ENCODE data around the gene RUFY3. TPM values are rescaled to one million over a fixed set of nuclear protein-coding genes. Genes with fewer than 3 reads are reported as not detected.
A peak's percentile ranks its signal among the peaks of the same experiment; 100 is the strongest.

The RUFY3 gene
- total RNA-seq, 1 donor from 2014 or later = 11.7 TPM

DNA sequence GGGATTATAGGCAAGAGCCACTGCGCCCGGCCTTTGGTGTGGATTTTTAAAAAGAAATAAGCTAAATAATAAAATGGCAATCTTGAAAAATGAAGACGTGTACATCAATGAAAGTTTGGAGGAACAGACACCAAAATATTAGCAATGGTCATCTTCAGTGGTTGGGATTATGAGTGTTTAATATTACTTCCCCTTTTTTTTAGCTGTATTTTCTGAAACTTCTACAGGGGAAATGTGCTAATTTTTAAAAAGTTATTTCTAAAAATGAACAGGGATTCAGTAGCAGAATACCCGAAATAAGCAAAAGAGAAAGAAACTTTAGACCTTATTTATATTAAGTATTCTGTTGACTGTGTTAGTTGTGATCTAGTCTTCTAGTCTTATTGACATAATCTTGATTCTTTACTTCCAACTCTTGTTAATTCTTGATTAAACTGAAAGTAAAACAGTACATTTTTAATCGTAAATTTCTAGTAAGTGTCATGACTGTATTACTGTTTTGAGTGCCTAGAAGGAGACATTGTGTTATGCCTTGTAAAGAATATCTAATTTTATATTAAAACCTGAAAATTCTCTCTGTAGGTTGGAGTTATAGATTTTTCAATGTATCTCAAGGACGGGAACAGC, 51.3 kb downstream of the RUFY3 start:
- Histone ChIP-seq H3K36me3 (peaks cover 41 to 55% of the 10 kb centered on the region in 2 donors), H3K27ac (no peak overlapping the region), H3K9me3 (no peaks in the 10 kb centered on the region), H3K4me3 (no peak overlapping the region), H3K27me3 (no peaks in the 10 kb centered on the region), H3K4me1 (no peaks in the 10 kb centered on the region)
- TF ChIP-seq, protein P1, sequence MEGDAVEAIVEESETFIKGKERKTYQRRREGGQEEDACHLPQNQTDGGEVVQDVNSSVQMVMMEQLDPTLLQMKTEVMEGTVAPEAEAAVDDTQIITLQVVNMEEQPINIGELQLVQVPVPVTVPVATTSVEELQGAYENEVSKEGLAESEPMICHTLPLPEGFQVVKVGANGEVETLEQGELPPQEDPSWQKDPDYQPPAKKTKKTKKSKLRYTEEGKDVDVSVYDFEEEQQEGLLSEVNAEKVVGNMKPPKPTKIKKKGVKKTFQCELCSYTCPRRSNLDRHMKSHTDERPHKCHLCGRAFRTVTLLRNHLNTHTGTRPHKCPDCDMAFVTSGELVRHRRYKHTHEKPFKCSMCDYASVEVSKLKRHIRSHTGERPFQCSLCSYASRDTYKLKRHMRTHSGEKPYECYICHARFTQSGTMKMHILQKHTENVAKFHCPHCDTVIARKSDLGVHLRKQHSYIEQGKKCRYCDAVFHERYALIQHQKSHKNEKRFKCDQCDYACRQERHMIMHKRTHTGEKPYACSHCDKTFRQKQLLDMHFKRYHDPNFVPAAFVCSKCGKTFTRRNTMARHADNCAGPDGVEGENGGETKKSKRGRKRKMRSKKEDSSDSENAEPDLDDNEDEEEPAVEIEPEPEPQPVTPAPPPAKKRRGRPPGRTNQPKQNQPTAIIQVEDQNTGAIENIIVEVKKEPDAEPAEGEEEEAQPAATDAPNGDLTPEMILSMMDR (IDR thresholded peaks at IDR 0.05) = no peak
- no peak for DNase-seq (ENCODE audit: low spot score in 2 of 2)
- intact Hi-C loops (cut with DNase I) = no loop called here

DNA sequence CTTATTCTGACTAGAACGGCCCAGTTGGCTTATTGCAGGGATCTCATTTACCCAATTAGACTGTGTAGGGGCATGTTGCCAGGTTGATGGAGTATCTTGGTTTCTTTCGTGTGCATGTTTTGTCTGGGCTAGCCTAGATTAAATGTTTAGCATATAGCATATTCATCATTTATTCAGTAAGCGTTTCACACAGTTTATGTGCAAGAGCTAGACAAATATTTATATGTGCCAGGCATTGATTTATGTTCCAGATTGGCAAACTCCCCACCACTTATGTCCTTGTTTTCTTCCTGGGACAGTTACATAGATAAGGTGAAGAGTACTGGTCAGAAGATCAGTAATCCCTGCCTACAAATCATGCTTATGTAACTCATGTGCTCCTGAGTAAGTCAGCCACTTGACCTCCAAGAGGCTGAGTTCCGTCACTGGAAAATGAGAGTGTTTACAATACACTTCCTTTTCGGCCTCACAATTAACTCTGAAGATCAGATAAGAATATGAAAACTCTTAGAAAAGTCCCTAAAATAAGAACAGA, 57.2 kb downstream of the RUFY3 start:
- no peak for DNase-seq (ENCODE audit: low spot score in 2 of 2)
- Histone ChIP-seq H3K27me3 (no peaks in the 10 kb centered on the region), H3K9me3 (no peaks in the 10 kb centered on the region), H3K4me3 (no peak overlapping the region), H3K4me1 (peaks cover 0 to 6% of the 10 kb centered on the region in 2 donors), H3K27ac (peak overlapping the region; percentile 10 to 55), H3K36me3 (peaks cover 20 to 46% of the 10 kb centered on the region in 2 donors)
- TF ChIP-seq, protein P1 (IDR thresholded peaks at IDR 0.05) = no peak
- intact Hi-C loops (cut with DNase I) = no loop called here

DNA sequence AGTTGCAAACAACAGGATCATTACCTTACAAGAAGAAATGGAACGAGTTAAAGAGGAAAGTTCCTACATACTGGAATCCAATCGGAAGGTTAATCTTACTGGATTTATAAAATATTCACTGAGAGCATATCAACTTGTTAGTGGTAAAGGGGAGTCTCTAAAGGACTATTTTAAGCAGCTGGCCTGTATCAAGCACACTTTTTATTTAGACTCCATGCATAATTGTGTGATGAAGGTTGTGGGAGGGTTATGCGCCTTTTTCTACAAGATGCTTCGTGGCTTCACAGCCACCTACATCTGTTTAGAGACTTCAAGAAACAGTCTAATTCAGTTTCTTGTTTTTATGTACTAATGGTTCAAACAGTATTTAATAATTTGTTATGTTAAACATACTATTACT, 61.3 kb downstream of the RUFY3 start:
- H3K27ac ChIP-seq = no peak overlapping the region
- TF ChIP-seq, protein P1 (IDR thresholded peaks at IDR 0.05) = no peak
- H3K9me3 ChIP-seq = no peaks in the 10 kb centered on the region
- H3K4me1 ChIP-seq = peaks cover 0 to 6% of the 10 kb centered on the region in 2 donors
- no peak overlapping the region for H3K4me3 ChIP-seq
- H3K27me3 ChIP-seq = no peaks in the 10 kb centered on the region
- peaks cover 33 to 54% of the 10 kb centered on the region in 2 donors for H3K36me3 ChIP-seq
- DNase-seq (ENCODE audit: low spot score in 2 of 2) = no peak
- intact Hi-C loops (cut with DNase I) = no loop called here

- no peak overlapping the region for H3K27ac ChIP-seq
- TF ChIP-seq, protein P1 (IDR thresholded peaks at IDR 0.05) = no peak
- no peaks in the 10 kb centered on the region for H3K27me3 ChIP-seq
- peaks cover 46 to 57% of the 10 kb centered on the region in 2 donors for H3K36me3 ChIP-seq
- no peak overlapping the region for H3K4me3 ChIP-seq
- DNase-seq (ENCODE audit: low spot score in 2 of 2) = no peak
- no peaks in the 10 kb centered on the region for H3K4me1 ChIP-seq
- intact Hi-C loops (cut with DNase I) = no loop called here
- no peaks in the 10 kb centered on the region for H3K9me3 ChIP-seq
Measured at GRCh38 chr4:70787496-70787895, 65.7 kb downstream of the RUFY3 start.

DNA sequence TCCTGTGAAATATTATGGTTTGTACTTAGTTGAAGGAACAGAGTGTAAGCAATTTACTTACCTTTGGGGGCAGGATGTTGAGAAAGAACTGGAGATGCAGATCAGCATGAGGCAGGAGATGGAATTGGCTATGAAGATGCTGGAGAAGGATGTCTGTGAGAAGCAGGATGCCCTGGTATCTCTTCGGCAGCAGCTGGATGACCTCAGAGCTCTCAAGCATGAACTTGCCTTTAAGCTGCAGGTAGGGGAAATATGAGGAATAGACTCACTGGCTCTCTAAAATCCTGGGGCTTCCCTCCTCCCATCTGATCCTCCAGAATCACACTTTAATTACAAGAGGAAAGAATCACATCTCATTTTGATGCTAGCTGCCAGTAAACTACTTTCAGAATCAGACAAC, 67.0 kb downstream of the RUFY3 start:
- DNase-seq (ENCODE audit: low spot score in 2 of 2) = no peak
- H3K27ac ChIP-seq = no peak overlapping the region
- intact Hi-C loops (cut with DNase I) = no loop called here
- TF ChIP-seq, protein P1 (IDR thresholded peaks at IDR 0.05) = no peak
- H3K4me1 ChIP-seq = no peaks in the 10 kb centered on the region
- no peaks in the 10 kb centered on the region for H3K9me3 ChIP-seq
- H3K27me3 ChIP-seq = no peaks in the 10 kb centered on the region
- H3K4me3 ChIP-seq = no peak overlapping the region
- peaks cover 49 to 53% of the 10 kb centered on the region in 2 donors for H3K36me3 ChIP-seq

All from ascending aorta (tissue), 2 donors.